ENCODE data around the gene TMEM184B.
"Not testable (repeated sequence)": the region's sequence is repeated elsewhere in the genome, so short reads cannot be mapped to it uniquely, and the experiment has no call there.

Gene TMEM184B

GRCh38 chr22:38177926-38178604 is 94.7 kb downstream of the TMEM184B start:
- no peak for DNase-seq
- TF ChIP-seq, protein P1, sequence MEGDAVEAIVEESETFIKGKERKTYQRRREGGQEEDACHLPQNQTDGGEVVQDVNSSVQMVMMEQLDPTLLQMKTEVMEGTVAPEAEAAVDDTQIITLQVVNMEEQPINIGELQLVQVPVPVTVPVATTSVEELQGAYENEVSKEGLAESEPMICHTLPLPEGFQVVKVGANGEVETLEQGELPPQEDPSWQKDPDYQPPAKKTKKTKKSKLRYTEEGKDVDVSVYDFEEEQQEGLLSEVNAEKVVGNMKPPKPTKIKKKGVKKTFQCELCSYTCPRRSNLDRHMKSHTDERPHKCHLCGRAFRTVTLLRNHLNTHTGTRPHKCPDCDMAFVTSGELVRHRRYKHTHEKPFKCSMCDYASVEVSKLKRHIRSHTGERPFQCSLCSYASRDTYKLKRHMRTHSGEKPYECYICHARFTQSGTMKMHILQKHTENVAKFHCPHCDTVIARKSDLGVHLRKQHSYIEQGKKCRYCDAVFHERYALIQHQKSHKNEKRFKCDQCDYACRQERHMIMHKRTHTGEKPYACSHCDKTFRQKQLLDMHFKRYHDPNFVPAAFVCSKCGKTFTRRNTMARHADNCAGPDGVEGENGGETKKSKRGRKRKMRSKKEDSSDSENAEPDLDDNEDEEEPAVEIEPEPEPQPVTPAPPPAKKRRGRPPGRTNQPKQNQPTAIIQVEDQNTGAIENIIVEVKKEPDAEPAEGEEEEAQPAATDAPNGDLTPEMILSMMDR (IDR thresholded peaks at IDR 0.05) = no peak
- no peaks in the 10 kb centered on the region for H3K27me3 Mint-ChIP-seq (ENCODE audit: low read depth, poor library complexity)
- H3K36me3 Mint-ChIP-seq (ENCODE audit: low read depth) = no peaks in the 10 kb centered on the region
- H3K4me1 Mint-ChIP-seq = peaks cover 75% of the 10 kb centered on the region
- H3K9me3 Mint-ChIP-seq = no peaks in the 10 kb centered on the region
- no peak overlapping the region for H3K4me3 Mint-ChIP-seq
- peak overlapping the region; percentile 83 for H3K27ac Mint-ChIP-seq

GRCh38 chr22:38177571-38177925 is 95.3 kb downstream of the TMEM184B start:
- peak overlapping the region; percentile 83 for H3K27ac Mint-ChIP-seq
- H3K36me3 Mint-ChIP-seq (ENCODE audit: low read depth); DNase-seq; H3K27me3 Mint-ChIP-seq (ENCODE audit: low read depth, poor library complexity); H3K9me3 Mint-ChIP-seq; H3K4me3 Mint-ChIP-seq: not testable (repeated sequence)
- H3K4me1 Mint-ChIP-seq = peaks cover 80% of the 10 kb centered on the region

GRCh38 chr22:38177044-38177443 is 95.8 kb downstream of the TMEM184B start:
- DNase-seq = no peak
- Mint-ChIP-seq H3K9me3 (no peaks in the 10 kb centered on the region), H3K27me3 (ENCODE audit: low read depth, poor library complexity) (no peaks in the 10 kb centered on the region), H3K4me3 (no peak overlapping the region), H3K36me3 (ENCODE audit: low read depth) (no peaks in the 10 kb centered on the region), H3K27ac (peak overlapping the region; percentile 77), H3K4me1 (peaks cover 84% of the 10 kb centered on the region)
- TF ChIP-seq, protein P1 (IDR thresholded peaks at IDR 0.05) = no peak

GRCh38 chr22:38176170-38176741 is 96.6 kb downstream of the TMEM184B start:
- TF ChIP-seq, protein P1 (IDR thresholded peaks at IDR 0.05) = no peak
- H3K4me1 Mint-ChIP-seq = peaks cover 80% of the 10 kb centered on the region
- H3K9me3 Mint-ChIP-seq = no peaks in the 10 kb centered on the region
- no peaks in the 10 kb centered on the region for H3K27me3 Mint-ChIP-seq (ENCODE audit: low read depth, poor library complexity)
- no peaks in the 10 kb centered on the region for H3K36me3 Mint-ChIP-seq (ENCODE audit: low read depth)
- DNase-seq = no peak
- no peak overlapping the region for H3K27ac Mint-ChIP-seq
- no peak overlapping the region for H3K4me3 Mint-ChIP-seq

DNA sequence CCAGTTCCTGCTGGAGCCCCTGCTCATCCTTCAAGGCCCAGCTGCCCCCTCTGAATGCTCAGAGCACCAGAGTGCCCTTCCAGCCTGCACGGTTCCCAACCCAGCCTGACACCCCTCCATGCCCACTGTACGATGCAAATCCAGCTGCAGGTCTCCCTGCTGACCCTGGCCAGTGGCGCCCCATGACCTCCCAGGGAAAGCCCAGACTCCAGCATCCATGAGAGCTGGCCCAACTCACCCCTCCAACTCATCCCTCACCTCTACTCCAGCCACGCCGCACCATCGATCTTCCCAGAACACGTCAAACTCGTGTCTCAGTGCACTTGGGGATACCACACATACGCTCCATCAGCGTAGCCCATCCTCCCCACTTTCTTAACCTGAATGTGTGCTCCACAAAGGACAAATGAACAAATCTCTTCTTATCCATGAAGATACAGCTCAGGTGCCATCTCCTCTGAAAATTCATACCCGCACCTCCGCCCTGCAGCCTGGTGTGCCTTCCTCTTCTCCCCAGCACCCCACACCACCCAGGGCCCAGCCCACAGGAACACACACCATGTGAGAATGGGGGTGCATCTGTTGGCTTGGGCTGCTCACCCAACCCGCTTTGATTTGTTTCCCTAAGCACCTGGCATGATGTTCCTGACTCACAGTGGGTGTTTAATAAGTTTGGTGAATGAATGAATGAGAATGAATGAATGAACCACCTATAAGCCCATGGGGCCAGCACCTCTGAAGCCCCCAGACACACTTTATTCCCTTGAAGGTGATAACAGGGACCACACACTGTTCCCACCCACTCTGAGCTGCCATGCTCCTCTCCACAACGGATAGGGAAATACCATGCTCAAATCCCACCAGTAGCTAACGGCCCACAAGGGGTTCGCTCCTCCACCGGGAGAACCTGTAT is 97.3 kb downstream of the TMEM184B start:
- Mint-ChIP-seq H3K27ac (peak overlapping the region; percentile 23), H3K4me3 (no peak overlapping the region), H3K36me3 (ENCODE audit: low read depth) (no peaks in the 10 kb centered on the region), H3K27me3 (ENCODE audit: low read depth, poor library complexity) (no peaks in the 10 kb centered on the region), H3K4me1 (peaks cover 75% of the 10 kb centered on the region), H3K9me3 (no peaks in the 10 kb centered on the region)
- TF ChIP-seq, protein P1 (IDR thresholded peaks at IDR 0.05) = no peak
- DNase-seq = no peak

DNA sequence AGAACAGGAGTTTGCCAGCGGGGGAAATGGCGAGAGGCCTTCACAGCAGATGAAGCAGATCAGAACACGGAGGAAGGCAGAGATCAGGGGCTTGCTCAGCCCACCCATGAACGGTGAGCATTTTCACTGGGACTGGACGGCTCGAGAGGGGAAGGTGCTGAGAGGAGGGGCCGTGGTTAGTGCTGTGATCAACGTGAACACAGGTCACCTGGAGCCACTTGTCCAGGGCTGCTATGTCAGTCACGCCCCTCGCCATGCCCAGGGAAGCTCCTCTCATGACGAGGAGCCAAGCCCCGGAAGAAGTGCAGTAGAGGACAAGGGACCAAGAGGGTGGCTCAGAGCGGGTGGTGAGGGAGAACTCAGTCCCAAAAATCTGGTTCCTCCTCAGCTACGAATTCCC is 98.2 kb downstream of the TMEM184B start:
- Mint-ChIP-seq H3K4me3 (no peak overlapping the region), H3K27ac (peak overlapping the region; percentile 78), H3K27me3 (ENCODE audit: low read depth, poor library complexity) (no peaks in the 10 kb centered on the region), H3K36me3 (ENCODE audit: low read depth) (no peaks in the 10 kb centered on the region), H3K9me3 (no peaks in the 10 kb centered on the region), H3K4me1 (peaks cover 75% of the 10 kb centered on the region)
- DNase-seq = no peak
- TF ChIP-seq, protein P1 (IDR thresholded peaks at IDR 0.05) = no peak

All from nephron progenitor cell (in vitro differentiated cells).